Measurements from ENCODE around the gene COL16A1.
A peak's percentile ranks its signal among the peaks of the same experiment; 100 is the strongest.

Gene COL16A1

DNA sequence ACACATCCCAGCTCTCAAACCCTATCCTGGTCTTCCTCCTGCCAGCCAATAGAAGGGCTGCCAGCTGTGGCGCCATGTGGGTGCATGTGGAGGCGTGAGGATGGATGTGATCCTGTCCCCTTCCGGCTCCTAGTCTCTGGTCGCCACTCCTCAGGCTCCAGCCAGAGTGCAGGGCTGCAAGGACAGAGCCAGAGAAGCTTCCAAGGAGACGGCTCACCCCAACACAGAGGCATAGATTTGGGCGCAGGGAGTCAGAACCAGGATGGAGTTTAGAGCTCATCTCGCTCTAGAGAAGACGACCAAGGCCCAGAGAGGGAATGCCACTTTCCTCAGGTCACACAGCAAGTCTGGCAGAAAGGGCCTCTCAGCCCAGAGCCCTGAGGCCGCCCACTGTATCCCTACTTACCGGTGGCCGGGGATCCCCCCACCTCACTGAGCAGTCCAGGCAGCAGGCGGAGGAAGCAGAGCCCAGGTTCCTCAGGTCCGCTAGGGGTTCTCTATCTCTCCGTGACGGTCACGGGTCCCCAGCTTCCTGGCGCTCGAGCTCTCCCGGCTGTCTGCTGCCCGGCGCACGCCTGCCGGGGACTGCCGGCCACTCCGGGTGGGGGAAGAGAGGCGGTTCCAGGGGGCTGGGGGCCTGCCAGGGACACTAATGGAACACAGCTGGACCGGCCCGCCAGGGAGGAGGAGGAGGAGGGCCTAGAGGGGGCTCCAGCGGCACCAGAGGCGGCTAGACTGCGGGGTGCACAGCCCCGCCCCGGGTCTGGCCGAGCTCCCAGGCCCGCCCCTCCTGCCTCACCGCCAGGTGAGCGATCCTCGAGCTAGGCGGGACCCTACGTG lies at the start of gene COL16A1:
TSS of gene COL16A1 (minus strand) at position 587 of the 840 bp plus-strand sequence. CDS start 1,824 bp downstream, outside the sequence.
- no peak for DNase-seq (ENCODE audit: low read depth in 2 of 2)

DNA sequence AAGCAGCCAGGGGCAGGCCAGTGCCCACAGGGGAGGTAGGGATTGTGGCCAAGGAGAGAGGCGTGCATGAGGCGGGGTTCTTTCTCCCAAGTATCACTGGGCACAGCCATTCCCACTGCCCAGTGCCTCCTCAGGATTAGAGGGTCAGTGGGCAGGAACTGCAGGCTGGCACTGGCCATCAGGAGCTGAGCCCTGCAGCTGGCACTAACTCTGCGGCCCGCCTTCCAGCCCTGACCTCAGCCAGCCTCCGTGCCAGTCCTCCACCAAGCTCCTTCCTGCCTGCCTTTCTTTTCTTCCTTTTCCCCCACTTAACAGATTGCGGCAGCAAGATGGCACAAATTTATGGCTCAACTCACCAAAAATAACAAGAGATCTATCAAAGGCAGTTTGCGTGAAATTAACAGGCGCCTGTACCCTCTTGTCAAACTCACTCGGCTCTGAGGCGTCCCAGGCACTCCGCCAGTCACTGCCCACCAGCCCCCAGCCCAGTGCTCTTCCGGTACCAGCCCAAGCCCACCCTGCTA lies 49.2 kb upstream of the COL16A1 start:
- DNase-seq (ENCODE audit: low read depth in 2 of 2) = no peak

DNA sequence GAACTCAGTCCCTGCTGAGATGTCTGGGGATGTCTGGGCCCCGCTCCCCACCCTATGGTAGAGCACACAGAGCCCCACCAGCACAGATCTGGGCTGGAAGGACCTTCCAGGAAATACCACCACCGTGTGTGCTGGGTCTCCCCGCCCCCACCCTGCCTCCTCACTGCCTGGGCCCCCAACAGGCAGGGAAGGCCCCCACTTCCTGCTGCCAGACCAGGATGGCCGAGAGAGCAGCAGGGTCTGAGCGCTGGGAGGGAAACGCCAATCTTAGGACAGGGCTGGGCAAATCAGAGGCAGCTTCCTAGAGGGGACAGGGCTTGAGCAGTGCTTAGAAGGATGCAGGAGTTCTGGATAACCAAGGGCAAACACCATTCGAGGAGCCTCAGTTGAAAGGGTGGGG lies 48.4 kb upstream of the COL16A1 start:
- no peak for DNase-seq (ENCODE audit: low read depth in 2 of 2)

DNA sequence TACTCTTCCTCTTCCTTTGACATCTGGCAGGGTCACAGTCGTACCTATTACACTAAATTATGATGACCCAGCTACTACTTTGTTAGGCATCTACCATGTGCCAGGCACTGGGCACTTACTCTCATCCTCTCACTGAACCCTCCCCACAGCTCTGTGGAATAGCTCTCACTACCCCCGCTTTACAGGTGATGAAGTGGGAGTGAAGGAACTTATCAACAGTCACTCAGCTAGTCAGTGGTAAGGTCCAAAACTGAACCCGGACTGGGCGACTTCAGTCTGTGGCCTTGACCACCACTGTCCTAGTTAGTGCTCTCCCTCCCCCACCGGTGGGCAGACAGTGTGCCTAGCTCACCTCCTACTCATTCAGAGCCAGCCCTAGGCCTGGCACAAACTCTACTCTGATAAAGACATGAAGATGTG lies 48.0 kb upstream of the COL16A1 start:
- DNase-seq (ENCODE audit: low read depth in 2 of 2) = no peak

DNA sequence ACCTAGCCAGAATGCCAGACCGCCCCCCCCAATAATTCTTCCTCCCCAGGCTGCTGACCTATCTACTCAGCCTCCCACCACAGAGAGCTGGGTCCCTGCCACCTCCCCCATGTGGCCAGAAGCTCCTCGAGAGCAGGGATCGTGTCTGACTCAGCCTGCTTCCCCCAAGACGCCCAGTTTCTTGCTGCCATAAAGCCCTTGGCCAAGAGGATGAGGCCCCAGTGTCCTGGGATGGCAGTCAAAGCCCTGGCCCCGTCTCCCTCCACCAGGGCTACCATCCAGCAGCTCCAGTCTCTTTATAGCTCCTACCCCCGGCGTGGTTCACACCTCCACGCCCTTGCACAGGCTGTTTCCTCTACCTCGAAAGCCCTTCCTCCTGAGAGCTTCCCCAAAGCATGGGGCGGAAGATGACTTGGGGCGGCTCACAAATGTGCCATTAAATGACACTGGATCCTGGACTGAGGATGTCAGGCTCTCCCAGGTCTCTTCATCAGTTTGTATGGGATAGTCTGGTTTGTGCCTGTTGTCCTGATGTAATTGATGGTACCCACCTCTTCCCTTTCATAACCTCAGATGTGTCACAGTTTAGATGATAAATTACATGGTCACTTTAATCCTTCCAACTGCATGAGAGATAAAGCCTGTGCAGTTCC lies 47.2 kb upstream of the COL16A1 start:
- DNase-seq (ENCODE audit: low read depth in 2 of 2) = no peak

DNA sequence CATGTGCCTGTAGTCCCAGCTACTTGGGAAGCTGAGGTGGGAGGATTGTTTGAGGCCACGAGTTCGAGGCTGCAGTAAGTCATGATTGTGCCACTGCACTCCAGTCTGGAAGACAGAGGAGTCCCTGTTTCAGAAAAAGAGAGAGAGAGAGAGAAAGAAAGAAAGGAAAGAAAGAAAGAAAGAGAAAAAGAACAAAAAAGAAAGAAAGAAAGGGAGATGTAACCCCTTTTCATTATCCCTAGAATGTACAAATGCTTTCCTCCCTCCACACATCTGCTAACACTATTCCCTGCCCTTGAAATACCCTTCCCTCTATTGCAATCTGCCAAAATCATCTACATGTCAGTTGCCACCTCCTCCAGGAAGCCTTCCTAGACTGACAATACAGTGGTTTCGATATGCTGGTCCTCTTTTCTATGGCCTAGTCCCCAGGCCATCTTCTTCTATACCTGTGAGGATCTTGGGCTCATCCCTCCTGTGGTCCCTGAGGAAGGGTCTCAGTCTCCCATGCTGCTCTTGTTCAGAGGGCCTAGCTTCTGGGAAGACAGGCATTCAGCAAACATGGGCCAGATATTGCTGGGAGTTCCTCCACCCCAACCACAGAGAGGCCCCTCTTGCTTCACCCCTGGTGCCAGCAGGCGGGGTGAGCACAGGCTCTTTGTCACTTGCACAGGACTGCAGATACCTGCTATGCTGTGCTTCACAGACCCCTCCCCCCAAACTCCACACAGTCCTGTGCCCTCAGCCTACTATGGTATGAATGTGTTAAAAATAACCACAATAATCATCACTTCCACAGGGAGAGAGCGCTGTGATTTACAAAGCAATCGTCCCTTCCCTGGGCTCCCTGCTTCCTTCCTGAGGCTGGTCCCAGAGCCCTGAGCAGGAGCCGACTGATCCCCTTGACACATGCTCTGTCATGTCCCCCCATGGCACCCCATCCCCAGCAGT lies 46.2 kb upstream of the COL16A1 start:
- DNase-seq (ENCODE audit: low read depth in 2 of 2) = no peak

DNA sequence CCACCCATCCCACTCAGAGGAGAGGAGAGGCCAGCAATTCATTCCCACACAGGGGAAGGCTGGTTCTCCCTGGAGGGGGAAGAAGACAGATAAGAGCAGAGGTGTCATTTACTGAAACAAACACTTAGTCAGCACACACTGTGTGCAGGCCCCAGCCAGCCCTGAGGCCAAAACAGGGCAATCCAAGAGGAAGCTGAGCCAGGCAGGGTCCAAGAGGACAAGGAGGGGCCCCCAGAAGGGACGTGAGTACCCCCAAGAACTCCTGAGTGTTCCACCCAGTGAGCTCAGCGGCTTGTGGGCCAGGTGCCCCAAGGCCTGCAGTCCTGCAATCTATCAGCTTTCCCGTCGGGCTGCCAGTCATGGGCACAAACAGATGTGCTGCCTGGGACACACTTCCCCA lies 44.5 kb upstream of the COL16A1 start:
- no peak for DNase-seq (ENCODE audit: low read depth in 2 of 2)

DNA sequence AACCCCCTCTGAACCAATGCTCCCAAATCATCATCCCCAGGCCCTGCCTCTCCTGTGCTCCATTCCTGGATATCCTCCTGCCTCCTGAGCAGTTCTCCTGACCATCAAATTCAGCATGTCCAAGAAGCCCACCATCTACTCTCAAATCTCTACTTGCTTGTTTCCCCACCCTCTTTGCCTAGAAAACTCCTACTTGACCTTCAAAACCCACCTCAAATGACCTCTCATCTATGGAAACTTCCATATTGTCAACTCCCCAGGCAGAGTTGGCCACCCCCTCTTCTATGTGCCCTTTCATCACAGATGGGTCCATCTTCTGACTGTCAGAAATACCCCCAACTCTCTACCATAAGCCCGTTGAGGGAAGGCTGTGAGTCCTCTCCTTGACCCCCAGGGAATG lies 43.5 kb upstream of the COL16A1 start:
- no peak for DNase-seq (ENCODE audit: low read depth in 2 of 2)

DNA sequence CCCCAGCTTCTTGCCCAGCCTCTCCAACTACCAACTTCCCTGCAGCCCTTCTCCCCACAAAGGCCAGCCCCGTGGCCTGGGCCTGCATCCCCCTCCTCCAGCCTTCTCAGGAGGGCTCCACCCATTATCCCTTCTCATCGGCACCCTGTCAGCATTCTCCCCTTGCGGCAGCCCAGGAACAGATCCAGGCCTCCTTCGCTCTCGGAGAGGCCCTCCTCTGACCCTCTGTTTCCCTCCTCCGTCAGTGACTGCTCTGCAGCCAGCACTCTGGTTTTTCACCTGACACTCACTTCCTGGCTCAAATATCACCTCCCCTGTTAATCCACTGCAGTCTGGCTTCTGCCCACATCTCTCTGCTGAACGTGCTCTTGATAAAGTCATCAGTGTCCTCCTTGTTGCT lies 42.9 kb upstream of the COL16A1 start:
- DNase-seq (ENCODE audit: low read depth in 2 of 2) = no peak

DNA sequence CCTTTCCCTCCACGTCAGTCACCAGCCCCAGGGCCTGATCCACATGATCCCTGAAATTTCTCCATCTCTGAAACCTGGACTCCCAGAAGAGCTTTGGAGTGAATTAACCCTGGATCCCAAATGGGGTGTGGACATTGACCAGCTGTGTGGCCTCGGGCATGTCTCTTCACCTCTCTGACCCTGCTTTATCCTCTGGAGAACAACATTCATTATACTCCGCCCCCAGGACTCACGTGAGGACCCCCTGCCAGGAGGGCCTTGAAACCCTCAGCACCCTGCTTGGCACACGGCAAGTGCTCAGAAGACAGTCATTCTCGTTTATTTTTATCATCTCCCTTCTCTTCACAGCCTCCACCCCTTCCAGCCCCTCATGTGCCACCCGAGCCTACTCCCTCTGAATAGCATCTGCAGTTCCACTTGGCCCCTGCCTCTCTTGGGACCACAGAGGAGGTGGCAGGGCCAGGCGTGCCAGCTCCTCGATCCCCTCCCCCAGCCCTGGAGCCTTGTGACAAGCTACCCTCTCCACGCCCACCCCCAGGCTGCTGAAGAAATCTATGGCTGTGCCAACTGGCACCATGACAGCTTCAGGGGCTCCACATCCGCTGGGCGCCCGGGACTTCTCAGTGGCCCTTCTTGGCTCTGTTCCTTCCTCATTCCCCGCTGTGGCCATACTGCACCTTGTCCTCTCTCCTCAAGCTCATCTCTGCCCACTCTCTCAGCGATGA lies 42.3 kb upstream of the COL16A1 start:
- DNase-seq (ENCODE audit: low read depth in 2 of 2) = no peak

DNA sequence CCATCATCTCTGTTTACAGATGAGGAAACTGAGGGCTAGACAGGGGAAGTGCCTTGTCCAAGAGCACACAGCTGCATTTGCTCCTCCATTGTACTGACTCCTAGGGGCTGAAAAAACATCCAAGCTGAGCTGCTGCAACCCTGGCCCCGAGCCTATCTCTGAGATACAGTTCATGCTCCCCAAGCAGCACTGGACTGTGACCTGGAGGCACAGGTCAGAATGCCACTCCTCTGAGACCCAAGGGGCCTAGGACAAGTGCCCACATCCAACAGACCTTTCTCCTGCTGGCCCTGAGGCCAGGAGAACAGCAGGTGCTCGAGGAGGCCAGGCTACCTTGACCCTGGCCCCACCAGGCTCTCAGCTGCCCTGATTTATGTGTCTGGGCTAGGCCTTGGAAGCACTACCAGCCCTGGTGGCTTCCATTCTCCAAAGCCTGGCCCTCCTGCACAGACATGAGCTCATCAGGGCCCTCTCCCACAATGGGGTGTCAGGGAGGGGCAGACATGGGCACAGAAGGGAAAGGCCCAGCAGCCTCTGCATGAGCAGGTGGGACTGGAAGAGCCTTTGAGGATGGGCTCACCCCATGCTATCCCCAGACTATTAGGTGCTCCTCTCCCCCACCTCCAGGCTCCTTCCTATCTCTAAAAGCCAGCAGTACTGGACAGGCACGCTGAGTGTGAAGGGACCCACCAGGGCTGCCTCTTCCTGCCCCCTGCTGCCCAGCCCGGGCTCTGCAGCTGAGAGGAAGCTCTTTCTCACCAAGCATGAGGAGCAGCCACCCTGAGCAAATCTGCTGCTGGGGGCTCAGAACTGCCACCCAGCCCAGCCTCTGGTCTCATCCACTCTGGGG lies 41.5 kb upstream of the COL16A1 start:
- peak; percentile 22 to 55 for DNase-seq (ENCODE audit: low read depth in 2 of 2)

DNA sequence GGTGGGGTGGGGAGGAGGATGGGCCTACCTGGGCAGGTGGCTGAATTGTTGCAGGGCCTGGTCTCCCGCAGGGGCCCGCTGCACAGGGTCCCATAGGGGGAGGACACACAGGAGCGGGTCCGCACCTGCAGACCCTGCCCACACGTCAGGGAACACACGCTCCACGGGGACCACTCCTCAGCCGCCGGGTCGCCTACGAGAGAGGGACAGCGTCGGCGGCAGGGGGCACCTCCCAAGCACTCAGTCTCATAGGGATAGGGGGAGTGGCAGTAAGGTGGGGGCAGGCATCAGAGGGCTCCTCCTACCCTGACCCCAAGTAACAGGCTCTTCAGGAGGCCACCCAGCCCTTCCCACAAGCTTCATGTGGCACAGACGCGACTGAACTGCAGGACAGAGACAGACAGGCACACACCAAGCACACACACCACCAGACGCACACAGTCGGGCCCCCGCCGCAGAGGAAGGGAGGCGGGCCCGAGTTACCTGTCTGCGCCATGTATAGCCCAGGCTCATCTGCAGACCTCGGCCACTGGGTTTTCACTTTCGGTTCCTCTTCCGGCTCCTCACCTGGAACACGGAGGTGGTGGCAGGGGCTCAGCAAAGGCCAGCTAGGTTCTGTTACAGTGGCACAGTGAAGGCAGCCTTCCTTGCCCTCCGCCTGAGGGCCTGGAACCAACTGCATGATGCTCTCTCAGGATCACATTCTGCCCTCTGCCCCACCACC lies 40.5 kb upstream of the COL16A1 start:
- no peak for DNase-seq (ENCODE audit: low read depth in 2 of 2)

DNA sequence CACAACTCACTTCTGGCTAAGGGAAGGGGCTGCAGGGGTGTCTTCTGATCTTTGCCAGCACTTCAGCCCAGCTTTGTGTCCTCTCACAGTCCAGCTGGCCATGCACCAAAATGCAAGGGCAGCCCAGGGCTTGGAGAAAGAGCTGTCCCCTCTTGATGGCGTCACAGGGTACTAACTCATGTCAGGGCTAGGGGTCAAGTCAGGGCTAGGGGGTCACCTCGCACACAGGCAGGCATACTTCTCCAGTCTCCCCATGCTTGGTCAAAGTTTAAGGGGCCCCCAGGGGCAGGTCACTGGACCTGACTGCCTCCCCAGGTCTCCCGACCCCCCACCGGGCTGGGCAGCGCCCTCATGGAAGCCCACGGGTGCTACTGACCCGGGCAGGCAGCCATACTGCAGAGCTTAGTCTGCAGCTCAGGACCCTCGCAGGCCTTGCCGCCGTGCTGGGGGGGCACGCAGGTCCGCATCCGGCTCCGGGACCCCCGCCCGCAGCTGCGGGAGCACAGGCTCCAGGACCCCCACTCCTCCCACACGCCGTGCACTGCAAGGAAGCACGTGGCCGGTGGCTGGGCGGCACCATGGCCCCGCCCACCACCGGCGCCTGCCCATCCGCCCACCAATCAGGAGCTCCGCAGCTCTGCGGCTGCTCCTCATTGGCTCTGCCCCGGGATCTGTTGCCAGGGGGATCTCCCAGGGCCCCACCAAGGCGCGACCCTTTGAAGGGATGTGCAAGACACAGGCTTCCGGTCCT lies 38.8 kb upstream of the COL16A1 start:
- DNase-seq (ENCODE audit: low read depth in 2 of 2) = no peak

DNA sequence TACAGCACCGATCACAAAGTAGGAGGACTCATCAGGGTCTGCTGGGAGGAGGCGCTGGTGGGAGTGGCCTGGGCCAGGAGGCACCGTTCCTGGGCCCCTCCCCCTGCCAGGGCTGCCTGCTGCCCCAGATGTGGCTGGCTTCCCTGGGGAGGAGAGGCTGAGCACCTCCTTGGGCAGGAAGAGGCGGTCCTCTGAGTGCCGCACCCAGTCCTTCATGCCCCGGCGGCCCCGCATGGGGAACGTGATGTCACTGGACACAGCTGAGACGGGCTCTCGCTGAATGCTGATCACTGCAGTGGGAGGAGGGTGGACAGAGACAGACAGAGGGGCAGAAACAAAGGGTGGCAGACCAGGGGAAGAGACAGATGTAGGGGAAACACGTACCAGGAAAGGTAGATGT lies 35.5 kb upstream of the COL16A1 start:
- peak in 1 of 2 donors; percentile 56 for DNase-seq (ENCODE audit: low read depth in 2 of 2)

DNA sequence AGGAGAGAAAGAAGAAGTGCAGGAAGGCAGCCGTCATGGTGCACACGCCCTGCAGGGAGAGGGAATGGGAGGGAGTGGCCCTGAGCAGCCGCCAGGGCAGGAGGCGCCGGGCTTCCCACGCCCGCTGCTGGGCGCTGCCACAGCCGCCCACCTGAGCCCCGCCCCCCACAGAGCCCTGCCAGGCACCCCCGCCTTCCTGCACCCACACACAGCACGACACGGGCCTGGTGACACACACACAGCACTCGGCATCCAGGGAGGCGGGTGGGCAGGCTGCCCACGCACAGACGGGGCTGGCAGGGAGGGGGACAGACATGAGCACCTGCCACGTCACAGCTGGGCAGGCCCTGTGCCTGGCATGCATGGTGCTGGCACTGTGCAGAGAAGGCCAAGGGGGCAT lies 32.9 kb upstream of the COL16A1 start:
- DNase-seq (ENCODE audit: low read depth in 2 of 2) = no peak

DNA sequence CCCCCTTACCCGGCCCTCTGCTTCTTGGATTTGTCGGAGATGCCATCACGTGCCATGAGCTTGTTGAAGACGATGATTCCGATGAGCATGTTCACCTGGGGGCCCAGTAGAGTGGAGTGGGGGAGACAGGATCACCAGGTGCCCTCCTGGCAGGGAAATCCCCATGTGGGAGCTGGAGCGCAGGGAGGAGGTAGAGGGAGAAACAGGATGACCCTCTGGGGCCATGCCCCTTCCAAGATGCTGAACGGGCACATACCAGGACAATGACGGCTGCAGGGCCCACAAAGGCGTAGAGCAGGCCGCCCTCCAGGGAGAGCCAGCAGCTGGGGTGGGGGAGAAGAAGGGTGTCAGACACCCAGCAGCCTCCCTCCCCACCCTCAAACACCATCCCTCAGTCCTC lies 31.8 kb upstream of the COL16A1 start:
- DNase-seq (ENCODE audit: low read depth in 2 of 2) = no peak

DNA sequence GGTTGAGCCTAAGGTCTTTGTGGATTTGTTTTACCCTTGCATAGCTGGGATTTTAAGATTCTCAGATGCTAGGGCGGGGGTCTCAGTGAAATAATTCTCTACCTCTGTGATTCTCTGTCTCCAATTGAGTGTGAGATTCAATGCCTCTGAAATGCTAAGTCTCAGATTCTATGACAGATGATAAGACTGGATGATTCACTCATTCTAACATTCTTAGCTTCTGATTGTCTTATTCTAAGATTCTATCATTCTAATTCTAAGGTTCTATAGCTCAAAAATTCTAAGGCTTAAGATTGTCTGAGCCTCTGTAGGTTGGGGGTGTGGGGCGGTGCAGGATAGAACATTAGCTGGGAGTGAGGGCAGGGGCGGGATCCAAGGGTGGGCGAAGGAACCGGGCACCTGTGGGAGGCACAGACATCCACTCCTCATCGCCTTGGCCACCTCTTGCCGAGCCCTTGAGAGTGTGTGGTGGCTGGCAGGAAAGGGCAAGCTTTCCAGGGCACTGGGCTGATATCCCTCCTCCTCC lies 30.8 kb upstream of the COL16A1 start:
- no peak for DNase-seq (ENCODE audit: low read depth in 2 of 2)

DNA sequence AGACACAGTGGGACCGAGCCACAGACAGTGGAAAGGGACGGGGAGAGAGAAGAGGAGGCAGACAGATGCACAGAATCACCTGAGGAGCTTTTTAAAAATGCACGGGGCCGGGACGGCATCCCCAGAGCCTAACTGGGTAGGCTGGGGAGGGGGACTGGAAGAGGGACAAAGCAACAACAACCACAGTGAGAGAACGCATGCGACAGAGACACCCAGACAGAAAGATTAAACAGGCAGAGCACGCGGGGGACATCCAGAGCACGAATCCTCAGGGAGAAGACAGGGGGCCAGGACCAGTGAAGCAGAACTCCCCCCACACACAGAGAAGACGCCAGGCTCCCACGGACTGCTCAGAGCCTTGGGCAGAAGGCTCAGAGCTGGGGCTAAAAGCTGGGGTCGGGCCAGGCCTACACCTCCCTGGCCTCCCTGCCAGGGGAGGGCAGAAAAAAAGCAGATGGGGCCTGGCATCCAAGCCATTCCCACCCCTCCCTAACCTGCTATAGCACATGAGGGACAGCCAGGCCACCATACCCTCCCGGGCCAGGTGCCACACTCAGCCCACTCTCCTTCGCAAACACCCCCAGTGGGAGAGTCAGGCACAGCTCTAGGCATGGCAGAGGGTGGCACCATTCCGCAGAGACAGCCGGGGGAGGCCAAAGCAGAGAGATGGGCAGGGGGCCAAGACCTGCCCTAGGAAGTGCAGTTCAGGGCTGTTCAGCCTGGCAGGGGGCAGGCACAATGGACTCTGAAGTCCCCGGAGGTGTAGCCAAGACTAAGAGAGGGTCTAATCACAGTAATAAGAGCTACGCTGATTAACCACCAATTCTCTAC lies 29.8 kb upstream of the COL16A1 start:
- DNase-seq (ENCODE audit: low read depth in 2 of 2) = no peak
